HG03064 (cell line): Measurements from ENCODE around the gene KIRREL3.

Experiments
- ATAC-seq: cut with Tn5 transposase; IDR thresholded peaks from one replicate; pipeline ENCODE4 v1.9.1; 2021; ENCODE audit warnings: low read depth; ENCODE audit not compliant: unreplicated experiment

The KIRREL3 gene

GRCh38 chr11:126647735-126648134 is 352.8 kb downstream of the KIRREL3 start:
- ATAC-seq, result no peak

DNA sequence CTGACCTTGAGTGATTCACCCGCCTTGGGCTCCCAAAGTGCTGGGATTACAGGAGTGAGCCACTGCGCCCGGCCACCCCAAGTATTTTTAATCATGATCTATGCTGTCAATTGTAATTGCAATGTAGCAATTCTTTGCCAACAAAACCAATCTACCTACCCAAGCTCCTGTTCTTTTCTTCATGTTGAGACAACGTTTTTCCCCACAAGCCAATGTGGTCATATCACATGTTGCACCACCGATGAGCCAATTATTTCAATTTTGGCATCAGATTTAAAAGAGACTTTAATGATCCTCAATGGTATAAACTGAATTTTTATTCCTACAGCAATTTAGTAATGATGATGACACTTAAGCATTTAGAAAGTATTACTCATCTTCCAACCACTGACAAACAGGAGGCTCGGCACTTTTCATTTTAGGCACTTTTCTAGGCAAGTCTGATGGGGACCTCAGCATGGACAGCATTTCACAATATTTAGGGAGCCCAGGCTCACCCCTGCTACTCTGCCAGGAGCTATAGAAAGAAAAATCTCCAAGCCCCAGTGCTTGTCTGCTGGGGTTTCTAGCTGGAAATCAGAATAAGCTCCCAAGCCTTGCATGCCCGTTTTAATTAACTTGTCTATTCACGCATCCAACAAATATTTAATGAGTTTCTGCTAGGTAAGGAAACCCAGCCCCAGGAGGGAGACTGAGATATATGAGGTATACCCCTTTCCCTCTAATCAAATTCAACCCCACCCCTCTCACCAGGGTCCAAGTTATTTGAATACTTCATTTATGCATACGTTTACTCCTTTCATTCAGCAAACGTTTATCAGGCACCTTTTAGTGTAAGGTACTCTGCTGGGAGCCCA is 353.6 kb downstream of the KIRREL3 start:
- no peak for ATAC-seq

- no peak for ATAC-seq
Observed at GRCh38 chr11:126645186-126645585, 355.4 kb downstream of the KIRREL3 start.

- no peak for ATAC-seq
Observed at GRCh38 chr11:126640186-126640585, 360.4 kb downstream of the KIRREL3 start.

DNA sequence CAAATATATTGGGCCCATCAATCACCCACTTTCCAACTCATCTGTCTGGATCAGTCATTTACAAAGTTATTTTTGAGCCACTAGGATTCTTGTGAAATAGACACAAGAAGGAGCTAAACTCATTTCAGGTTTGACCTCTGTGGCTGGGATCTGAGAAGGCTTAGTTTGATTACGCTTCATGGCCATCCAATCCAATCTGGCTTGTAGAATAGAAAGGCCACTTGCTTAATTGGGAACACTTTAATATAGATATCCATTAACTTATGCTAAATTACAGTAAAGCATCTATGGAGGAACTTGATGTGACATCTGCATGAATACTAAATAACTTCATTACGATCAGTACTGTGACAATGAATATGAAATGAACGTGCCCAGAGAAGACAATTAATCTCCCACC is 360.9 kb downstream of the KIRREL3 start:
- ATAC-seq, result no peak

GRCh38 chr11:126638648-126639047 is 361.9 kb downstream of the KIRREL3 start:
- ATAC-seq, result no peak

- no peak for ATAC-seq
Observed at GRCh38 chr11:126637795-126638175, 362.8 kb downstream of the KIRREL3 start.

DNA sequence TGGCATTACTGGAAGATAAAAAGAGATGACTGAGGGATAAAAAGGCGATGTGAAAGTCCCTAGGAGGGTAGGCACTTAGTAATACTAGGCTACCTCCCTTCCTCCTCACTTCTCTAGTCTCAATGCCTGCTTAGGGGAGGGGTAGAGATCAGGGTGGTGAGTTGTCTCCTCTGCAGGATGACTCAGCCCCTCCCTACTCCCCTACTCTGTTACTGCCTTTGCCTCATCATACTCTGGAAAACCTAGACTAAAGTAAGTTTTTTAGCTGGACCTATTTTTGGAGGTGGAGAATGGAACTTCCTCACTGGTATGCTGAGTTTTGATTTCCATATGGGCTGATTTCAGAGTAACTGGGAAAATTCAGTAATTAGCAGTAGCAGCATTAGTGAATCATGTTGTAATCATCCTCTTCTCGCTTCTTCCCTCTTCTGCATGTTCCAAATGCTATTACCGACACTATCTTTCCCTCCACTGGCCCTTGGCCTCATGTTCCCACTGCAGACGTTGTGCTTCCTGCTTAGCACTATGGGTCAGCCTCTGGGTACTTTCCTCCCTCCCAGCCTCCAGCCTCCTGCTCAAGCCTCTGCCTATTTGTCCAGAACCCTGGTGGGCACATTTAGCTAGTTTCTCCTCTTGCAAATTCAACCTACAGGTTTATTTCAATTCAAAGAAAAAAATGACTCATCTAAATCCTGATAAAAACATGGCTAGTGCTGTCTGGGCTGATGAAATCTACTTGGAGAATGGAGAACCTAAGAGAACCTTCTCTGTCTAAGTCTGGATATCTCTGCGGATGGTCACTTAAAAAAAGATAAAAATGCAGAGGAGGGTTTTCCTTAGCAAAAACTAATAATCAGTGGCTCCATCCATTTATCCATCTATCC is 363.4 kb downstream of the KIRREL3 start:
- ATAC-seq, result no peak

DNA sequence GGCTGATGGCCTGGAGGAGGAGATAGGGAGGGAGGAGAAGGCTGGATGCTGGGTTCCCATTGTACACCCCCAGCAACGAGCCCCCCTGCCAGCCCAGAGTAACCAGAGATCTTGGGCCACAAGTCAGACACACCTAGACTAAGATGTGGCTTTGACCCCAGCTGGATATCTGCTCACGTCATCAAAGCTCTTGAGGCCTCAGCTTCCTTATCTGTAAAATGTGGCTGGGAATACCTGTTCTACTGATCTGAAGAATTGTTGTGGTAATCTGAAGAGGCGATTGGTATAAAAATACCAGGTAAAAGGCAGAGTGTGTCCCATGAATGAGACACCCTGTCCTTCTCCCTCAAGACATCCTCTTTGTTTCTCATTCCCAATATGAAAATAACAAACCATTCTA is 365.1 kb downstream of the KIRREL3 start:
- ATAC-seq, result no peak

DNA sequence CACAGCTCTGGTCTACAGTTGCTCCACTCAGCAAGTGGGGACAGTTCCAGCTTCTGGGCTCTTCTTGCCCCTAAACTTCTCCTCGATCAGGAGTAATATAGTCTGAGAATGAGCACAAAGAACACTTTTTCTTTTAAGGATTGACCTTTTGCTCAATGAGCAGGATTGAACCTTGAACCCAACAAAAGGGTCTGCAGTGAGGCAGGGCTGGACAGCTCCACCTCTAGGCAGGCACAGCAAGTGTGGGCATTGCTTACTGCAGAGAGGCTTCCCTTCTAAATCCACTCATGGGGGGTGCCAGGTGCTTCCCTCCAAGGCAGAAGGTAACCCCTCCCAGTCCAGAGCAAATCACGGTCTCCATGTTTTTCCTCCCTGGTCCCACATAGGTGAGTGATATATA is 365.6 kb downstream of the KIRREL3 start:
- no peak for ATAC-seq

DNA sequence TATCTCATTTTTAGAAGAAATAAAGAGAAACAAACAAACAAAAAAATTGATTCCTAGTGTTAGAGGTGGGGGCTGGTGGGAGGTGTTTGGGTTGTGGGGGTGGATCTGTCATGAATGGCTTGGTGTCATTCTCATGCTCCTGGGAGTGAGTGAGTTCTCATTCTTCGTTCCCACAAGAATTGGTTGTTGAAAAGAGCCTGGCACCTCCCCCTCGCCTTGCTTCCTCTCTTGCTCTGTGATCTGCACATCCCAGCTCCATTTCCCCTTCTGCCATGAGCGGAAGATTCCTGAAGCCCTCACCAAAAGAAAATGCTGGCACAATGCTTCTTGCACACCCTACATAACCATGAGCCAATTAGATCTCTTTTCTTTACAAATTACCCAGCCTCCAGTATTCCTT is 367.2 kb downstream of the KIRREL3 start:
- ATAC-seq, result no peak

DNA sequence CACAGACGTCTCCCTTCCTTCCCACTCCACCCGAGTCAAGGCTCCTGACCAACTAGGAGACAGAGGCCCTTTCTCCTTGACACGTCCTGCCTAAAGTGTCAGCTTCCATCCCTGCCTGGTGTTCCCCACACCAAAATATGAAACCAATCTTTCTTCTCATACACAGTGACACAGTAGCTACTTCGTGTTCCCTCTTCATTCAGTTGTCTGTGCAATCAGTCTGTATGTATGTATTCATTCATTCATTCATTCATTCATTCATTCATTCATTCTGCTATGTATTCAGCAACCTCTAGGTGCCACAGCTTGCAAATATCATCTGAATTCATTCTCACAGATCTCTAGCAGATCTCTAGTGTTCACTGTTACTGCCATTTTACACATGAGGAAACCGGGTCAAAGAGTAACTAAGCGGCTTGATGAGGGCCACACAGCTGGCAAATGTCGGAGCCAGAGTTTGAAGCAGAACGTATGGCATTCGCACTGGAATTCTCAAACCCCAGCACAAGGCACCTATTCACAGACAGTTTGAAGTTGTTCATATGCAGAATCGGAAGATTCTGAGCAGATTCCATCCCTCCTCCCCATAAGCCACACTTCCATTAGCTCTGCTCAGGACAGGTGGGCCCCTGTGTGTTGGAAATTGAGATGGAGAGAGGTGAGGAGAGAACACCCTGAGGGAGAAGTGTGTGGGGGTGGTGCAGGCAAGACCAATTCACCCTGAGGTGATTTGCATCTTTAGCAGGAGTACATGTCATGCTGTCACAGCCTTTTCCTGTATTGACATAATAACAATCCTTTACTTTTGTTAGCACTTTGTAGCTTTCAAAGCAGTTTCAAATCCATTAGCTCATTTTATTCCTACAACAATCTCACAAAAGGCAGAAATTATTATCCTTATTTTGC is 369.4 kb downstream of the KIRREL3 start:
- no peak for ATAC-seq

DNA sequence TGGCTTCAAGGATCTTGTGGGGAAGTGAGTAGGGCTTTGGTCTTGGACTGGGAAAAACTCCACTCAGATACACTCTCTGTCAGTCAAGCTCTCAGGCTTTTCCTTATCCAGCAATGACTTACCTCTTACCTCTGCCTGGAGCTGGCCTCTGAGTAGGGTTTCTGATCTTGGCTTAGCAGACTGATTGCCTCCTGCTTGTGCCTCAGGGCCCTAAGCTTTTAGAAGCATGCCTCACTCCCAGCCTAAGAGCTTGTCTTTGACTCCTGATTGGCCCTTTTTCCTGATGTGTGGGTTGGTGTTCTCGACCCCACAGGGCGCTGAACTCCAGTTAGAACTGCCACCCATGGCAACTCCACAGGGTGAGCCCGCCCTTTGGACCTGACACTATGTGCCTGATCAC is 370.1 kb downstream of the KIRREL3 start:
- no peak for ATAC-seq

- ATAC-seq, result no peak
Observed at GRCh38 chr11:126628790-126629621, 371.6 kb downstream of the KIRREL3 start.

DNA sequence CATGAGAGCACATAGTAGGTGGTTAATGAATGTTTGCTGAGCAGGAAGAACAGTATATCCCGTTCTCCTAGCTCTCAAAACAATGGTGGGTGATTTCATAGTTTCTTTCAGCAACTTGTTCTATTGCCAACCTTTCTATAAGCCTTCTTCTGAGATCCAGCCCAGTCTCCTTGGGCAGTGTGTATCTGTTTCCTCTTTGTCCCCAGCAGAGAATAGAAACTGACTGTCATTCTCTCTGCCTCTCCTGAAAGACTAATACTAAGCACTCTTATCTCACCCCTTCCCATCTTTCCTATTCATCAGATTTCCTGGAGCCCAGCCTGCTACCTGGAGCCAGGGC is 372.1 kb downstream of the KIRREL3 start:
- ATAC-seq, result no peak

- no peak for ATAC-seq
Observed at GRCh38 chr11:126627421-126627820, 373.1 kb downstream of the KIRREL3 start.

GRCh38 chr11:126624506-126624905 is 376.1 kb downstream of the KIRREL3 start:
- no peak for ATAC-seq

DNA sequence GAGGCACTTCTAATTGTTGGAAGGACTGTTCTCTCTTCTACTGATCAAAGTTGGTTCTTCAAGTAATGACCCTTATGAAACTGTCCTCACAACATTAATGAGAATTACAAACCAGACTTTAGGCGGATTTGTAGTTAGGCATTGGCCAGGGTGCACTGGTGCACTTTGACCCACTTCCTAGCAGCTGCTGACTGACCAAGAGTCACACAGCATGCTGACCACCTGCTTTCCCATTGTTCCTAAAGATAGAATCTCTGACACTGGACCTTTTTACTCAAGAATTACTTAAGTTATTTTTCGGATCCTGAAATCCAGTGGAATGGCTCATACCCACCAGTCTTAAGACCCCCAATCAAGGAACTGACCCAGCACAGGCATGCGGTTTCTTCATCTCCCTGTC is 381.1 kb downstream of the KIRREL3 start:
- ATAC-seq, result no peak

DNA sequence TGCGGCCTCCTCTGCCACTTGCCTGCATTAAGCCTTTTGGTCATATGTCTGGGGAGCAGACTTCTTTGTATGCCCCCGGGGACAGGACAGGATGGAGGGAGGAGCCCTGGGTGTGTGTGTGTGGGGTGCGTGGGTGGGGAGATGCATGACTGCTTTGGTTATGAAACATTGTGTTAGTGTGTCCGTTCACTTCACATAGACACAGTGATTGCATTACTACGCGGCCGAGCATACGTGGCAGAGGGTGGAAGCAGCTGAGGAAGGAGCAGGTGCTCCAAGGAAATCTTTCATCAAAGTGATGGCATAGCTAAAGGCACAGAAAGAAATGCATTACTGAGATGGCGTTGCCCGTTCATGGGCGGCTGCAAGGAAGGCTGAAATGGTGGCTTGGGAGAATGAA is 384.7 kb downstream of the KIRREL3 start:
- no peak for ATAC-seq

DNA sequence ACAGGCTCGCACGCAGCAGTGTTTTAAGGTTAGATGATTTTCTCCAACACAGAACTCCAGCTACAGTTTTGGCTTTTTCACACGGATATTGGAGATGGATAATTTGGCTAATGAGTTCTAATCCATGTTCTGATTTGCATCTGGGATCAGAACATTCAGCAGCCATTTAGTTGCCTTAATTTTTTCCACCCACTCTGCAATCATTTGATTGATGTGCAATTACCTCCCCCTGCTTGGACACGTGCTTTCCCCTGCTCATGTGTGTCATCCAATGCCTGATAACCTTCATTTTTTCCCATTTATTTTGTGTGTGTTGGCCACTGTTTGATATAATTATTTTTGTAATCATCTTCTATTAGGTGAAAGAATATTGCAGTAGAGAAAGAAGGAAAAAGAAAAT is 387.3 kb downstream of the KIRREL3 start:
- ATAC-seq, result no peak
